ENCODE measurements around the gene LRRC17.

Gene LRRC17

GRCh38 chr7:102992509-102992937 lies 79.7 kb downstream of the LRRC17 start:
- TF ChIP-seq CTCF (IDR thresholded peaks at IDR 0.05; ENCODE audit: control insufficient read depth, extremely low read depth, insufficient read depth): no peak
- no peak for DNase-seq (ENCODE audit: low read depth)
- no peak overlapping the region for H3K4me3 ChIP-seq (ENCODE audit: low read depth, low read length)

- no peak for TF ChIP-seq CTCF (IDR thresholded peaks at IDR 0.05; ENCODE audit: control insufficient read depth, extremely low read depth, insufficient read depth)
- no peak overlapping the region for H3K4me3 ChIP-seq (ENCODE audit: low read depth, low read length)
- peak; percentile 89 for DNase-seq (ENCODE audit: low read depth)
Observed at GRCh38 chr7:102992938-102993717, 80.3 kb downstream of the LRRC17 start.

- no peak for TF ChIP-seq CTCF (IDR thresholded peaks at IDR 0.05; ENCODE audit: control insufficient read depth, extremely low read depth, insufficient read depth)
- DNase-seq (ENCODE audit: low read depth): no peak
- H3K4me3 ChIP-seq (ENCODE audit: low read depth, low read length): no peak overlapping the region
Observed at GRCh38 chr7:102993718-102994029, 80.9 kb downstream of the LRRC17 start.

DNA sequence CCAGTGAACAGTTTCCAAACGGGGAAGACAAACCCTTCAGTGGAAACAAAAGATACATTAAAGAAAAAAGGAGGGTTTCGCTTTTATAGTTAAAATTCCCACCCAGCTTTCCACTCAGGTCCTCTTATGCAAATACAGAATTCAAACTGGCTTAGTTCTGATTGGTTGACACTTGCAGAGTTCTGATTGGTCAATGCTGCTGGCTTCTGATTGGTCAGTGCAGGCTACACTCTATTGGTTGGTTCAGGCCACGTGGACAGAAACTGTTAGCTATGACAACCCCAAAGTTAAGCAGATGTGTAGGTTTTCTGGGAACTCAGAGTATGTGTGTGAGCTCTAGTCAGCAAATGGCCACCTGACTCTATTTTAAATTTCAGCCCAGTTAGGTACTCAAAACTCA lies 81.8 kb downstream of the LRRC17 start:
- no peak for DNase-seq (ENCODE audit: low read depth)
- no peak for TF ChIP-seq CTCF (IDR thresholded peaks at IDR 0.05; ENCODE audit: control insufficient read depth, extremely low read depth, insufficient read depth)
- H3K4me3 ChIP-seq (ENCODE audit: low read depth, low read length): no peak overlapping the region

All from LNCaP clone FGC (cell line).